ENCODE data around the gene MAMLD1.

Gene MAMLD1

DNA sequence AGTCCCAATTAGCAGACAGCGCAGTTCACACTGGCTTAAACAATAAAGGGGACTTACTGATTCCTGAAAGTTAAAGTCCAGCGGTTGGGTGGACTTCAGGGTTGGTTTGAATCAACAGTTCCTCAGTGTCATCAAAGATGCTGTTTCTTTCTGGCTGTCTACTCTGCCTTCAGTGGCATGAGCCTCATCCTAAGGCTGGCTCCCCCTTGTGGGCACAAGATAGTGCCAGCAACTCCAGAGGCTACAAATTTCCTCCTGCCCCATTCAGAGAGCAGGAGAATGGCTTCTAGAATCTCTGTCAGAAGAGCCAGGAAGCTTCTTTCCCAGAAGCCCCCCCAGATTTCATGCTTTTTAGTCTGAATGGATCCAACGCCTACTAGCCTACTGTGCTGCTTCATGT lies 122.9 kb downstream of the MAMLD1 start:
- H3K27ac ChIP-seq (ENCODE audit: insufficient read depth, low read depth, low read length, poor library complexity, severe bottlenecking): no peak overlapping the region
- H3K27me3 ChIP-seq (ENCODE audit: control insufficient read depth, insufficient read depth, low read length, poor library complexity, severe bottlenecking): no peaks in the 10 kb centered on the region
- no peaks in the 10 kb centered on the region for H3K4me1 ChIP-seq (ENCODE audit: control insufficient read depth, insufficient read depth, low read length)
- 47 to 65% methylated on average over 3 of the region's 3 CpGs for WGBS, 2 experiments
- H3K4me3 ChIP-seq (ENCODE audit: insufficient read depth, low read depth, low read length): no peak overlapping the region
- no peaks in the 10 kb centered on the region for H3K9me3 ChIP-seq (ENCODE audit: control insufficient read depth, low read length)
- no peaks in the 10 kb centered on the region for H3K36me3 ChIP-seq (ENCODE audit: control insufficient read depth, insufficient read depth, low read length)

DNA sequence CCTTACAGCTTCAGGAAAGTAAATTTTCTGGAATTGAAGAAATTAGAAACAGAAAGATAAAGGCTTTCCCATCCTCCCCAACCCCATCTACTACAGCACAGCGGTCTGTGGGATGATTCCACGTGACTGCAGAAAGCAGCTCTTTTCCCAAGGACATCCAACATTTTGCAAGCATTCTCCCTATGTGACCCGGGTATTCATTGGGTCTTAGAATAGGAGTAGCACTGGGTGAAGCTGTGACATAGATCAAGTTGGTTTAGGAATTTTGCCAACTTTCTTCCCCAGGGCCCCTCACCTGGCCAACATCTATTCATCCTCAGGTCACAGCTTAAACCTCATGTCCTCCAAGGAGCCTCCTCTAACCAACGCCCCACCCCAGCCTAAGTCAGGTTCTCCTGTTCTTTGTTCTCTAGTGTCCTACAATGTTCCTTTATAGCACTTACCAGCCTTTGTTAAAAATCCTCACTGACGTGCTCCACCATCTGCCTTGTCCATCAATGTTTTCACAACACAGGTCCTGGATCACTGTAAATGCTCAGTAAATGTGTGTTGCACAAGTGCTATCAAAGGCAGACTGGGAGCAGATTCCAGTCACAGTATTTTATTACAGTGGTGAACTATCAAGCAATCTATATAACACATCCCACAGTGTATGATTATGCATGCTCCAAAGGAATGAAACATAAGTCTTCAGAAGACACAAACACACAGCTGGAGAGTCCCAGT lies 124.4 kb downstream of the MAMLD1 start:
- Histone ChIP-seq H3K9me3 (ENCODE audit: control insufficient read depth, low read length) (no peaks in the 10 kb centered on the region), H3K4me3 (ENCODE audit: insufficient read depth, low read depth, low read length) (no peak overlapping the region), H3K4me1 (ENCODE audit: control insufficient read depth, insufficient read depth, low read length) (no peaks in the 10 kb centered on the region), H3K27me3 (ENCODE audit: control insufficient read depth, insufficient read depth, low read length, poor library complexity, severe bottlenecking) (no peaks in the 10 kb centered on the region), H3K36me3 (ENCODE audit: control insufficient read depth, insufficient read depth, low read length) (no peaks in the 10 kb centered on the region), H3K27ac (ENCODE audit: insufficient read depth, low read depth, low read length, poor library complexity, severe bottlenecking) (no peak overlapping the region)
- WGBS, 2 experiments: 89 to 93% methylated on average over 4 to 5 of the region's 5 CpGs

DNA sequence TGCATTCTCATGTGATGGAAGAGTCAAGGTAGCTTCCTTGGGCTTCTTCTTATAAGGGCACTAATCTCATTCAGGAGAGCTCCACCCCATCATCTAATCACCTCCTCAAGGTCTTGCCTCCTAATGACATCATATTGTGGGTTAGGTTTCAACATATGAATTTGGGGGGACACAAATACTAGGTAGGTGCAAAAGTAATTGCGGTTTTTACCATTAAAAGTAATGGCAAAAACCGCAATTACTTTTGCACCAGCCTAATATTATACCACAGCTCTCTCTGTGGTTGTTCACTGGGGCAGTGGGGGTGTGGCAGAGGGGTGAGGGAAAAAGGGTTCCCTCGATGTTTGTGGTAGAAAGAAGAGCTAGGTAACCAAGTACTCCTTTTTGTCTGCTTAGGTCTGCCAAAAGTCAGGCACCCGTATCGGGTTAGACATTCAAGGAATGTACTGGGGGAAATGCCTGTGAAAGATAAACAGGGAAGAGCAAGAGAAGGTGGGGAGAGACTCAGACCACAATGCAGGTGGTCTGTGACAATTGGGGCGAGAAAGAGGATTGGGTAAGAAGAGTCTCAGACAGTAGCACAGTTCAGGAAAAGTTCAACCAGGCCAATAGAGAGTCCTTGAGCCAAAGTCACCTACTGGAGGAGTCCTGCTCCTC lies 126.4 kb downstream of the MAMLD1 start:
- Histone ChIP-seq H3K27ac (ENCODE audit: insufficient read depth, low read depth, low read length, poor library complexity, severe bottlenecking) (no peak overlapping the region), H3K36me3 (ENCODE audit: control insufficient read depth, insufficient read depth, low read length) (no peaks in the 10 kb centered on the region), H3K4me1 (ENCODE audit: control insufficient read depth, insufficient read depth, low read length) (no peaks in the 10 kb centered on the region), H3K9me3 (ENCODE audit: control insufficient read depth, low read length) (no peaks in the 10 kb centered on the region), H3K4me3 (ENCODE audit: insufficient read depth, low read depth, low read length) (no peak overlapping the region), H3K27me3 (ENCODE audit: control insufficient read depth, insufficient read depth, low read length, poor library complexity, severe bottlenecking) (no peaks in the 10 kb centered on the region)
- WGBS, 2 experiments: 89 to 93% methylated on average over 4 of the region's 6 CpGs

DNA sequence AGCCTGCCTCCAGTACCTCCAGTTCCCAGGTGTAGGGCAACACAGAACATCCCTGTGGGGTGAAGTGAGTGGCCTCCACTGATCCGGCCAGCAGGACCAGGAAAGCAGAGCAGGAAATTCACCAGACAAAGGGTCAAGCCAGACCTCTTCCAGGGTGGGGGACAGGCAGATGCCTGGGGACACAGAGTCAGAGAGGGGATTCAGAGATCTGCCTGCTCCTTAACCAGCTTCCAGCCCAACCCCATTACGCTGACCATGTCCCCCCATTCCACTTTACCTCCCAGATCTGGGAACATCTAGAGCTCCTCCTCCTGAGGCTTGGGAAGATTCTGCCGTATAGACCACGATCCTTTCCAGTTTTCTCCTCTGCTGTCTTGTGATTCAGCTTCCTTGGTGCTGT lies 132.4 kb downstream of the MAMLD1 start:
- Histone ChIP-seq H3K27ac (ENCODE audit: insufficient read depth, low read depth, low read length, poor library complexity, severe bottlenecking) (no peak overlapping the region), H3K4me1 (ENCODE audit: control insufficient read depth, insufficient read depth, low read length) (no peaks in the 10 kb centered on the region), H3K36me3 (ENCODE audit: control insufficient read depth, insufficient read depth, low read length) (no peaks in the 10 kb centered on the region), H3K9me3 (ENCODE audit: control insufficient read depth, low read length) (no peaks in the 10 kb centered on the region), H3K27me3 (ENCODE audit: control insufficient read depth, insufficient read depth, low read length, poor library complexity, severe bottlenecking) (no peaks in the 10 kb centered on the region), H3K4me3 (ENCODE audit: insufficient read depth, low read depth, low read length) (no peak overlapping the region)
- WGBS, 2 experiments: 89% methylated on average over 4 of the region's 4 CpGs

DNA sequence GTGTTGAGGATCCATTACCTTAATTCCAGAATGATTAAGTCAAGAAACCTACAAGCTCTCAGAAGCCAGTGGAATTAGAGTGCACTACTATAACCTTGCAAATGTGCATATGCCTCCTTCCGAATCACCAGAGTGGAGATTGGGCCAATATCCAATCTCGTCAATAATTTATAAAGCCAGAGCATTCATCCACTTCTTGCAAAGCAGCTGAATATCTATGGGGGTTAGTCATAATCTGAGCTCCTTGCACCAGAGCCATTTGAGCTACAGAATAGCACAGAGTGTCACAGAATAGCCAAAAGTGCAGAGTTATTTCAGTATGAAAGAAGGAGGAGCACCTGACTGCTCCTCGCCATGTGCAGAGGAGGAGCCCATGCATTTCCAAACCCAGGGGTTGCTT lies 136.1 kb downstream of the MAMLD1 start:
- 85 to 90% methylated on average over 3 of the region's 3 CpGs for WGBS, 2 experiments
- Histone ChIP-seq H3K4me3 (ENCODE audit: insufficient read depth, low read depth, low read length) (no peak overlapping the region), H3K9me3 (ENCODE audit: control insufficient read depth, low read length) (no peaks in the 10 kb centered on the region), H3K4me1 (ENCODE audit: control insufficient read depth, insufficient read depth, low read length) (no peaks in the 10 kb centered on the region), H3K36me3 (ENCODE audit: control insufficient read depth, insufficient read depth, low read length) (no peaks in the 10 kb centered on the region), H3K27ac (ENCODE audit: insufficient read depth, low read depth, low read length, poor library complexity, severe bottlenecking) (no peak overlapping the region), H3K27me3 (ENCODE audit: control insufficient read depth, insufficient read depth, low read length, poor library complexity, severe bottlenecking) (no peaks in the 10 kb centered on the region)

DNA sequence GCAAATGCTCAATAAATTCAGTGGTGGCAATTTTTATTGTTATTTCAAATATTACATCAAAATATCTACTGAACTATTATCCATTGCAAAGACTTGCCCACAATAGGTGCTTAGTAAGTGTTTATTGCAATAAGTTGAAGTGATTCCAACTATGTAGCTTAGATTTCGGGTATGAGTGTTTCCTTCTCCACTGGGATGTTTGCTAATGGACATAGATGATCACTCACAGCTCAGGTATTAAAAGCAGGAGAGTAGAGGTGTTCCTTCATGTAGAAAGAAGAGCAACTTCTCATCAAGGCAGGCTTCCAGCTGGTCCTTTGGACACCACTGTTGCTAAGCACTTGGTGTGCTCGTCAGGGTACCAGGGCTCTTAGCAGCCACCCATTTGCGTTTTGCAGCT lies 139.0 kb downstream of the MAMLD1 start:
- Histone ChIP-seq H3K27me3 (ENCODE audit: control insufficient read depth, insufficient read depth, low read length, poor library complexity, severe bottlenecking) (no peaks in the 10 kb centered on the region), H3K27ac (ENCODE audit: insufficient read depth, low read depth, low read length, poor library complexity, severe bottlenecking) (no peak overlapping the region)
- 90 to 91% methylated on average over 3 of the region's 3 CpGs for WGBS, 2 experiments

DNA sequence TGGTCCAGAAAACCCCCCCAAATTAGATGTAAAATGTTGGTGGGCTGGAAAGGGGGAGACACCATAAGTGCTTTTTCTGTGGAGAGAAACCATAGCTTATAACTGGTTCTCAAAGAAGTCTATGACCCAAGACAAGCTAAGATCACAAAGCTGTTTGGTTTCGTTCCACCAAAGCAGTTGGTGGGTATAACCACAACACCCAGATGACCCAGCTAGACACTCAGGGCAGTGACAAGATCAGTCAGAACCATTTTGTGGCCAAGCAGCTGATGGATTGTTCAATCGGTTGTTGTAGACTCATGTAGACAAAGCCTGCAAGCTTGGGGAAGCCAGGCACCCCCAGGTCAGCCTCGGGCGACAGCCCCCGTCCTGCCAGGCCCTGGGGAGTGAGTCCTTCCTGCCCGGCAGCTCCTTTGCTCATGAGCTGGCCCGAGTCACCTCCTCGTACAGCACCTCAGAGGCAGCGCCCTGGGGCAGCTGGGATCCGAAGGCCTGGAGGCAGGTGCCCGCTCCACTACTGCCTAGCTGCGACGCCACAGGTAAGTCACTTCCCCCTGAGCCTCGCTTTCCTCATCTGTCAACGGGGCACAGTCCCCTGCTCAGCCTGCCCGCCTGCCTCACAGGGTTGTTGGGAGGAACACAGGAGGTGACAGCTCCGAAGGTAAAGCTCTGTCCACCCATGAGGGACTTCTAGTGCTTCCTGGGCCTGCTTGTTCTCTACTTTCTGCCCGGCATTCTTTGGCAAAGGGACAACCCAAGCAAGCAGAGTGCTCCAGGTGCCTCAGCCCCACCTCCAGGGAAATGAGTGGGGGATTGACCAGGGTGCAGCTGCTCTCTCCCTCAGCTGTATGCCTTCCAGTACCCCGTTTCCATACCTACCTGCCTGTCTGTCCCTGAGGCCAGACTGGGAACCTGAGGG lies 140.1 kb downstream of the MAMLD1 start:
- 94 to 95% methylated on average over 19 of the region's 19 CpGs for WGBS, 2 experiments
- Histone ChIP-seq H3K27me3 (ENCODE audit: control insufficient read depth, insufficient read depth, low read length, poor library complexity, severe bottlenecking) (no peaks in the 10 kb centered on the region), H3K27ac (ENCODE audit: insufficient read depth, low read depth, low read length, poor library complexity, severe bottlenecking) (no peak overlapping the region), H3K4me1 (ENCODE audit: control insufficient read depth, insufficient read depth, low read length) (no peaks in the 10 kb centered on the region), H3K4me3 (ENCODE audit: insufficient read depth, low read depth, low read length) (no peak overlapping the region), H3K36me3 (ENCODE audit: control insufficient read depth, insufficient read depth, low read length) (no peaks in the 10 kb centered on the region), H3K9me3 (ENCODE audit: control insufficient read depth, low read length) (no peaks in the 10 kb centered on the region)

More for the DNA sequence above, 139.0 kb downstream of the MAMLD1 start:
- H3K9me3 ChIP-seq (ENCODE audit: control insufficient read depth, low read length): no peaks in the 10 kb centered on the region
- no peaks in the 10 kb centered on the region for H3K36me3 ChIP-seq (ENCODE audit: control insufficient read depth, insufficient read depth, low read length)
- no peaks in the 10 kb centered on the region for H3K4me1 ChIP-seq (ENCODE audit: control insufficient read depth, insufficient read depth, low read length)
- H3K4me3 ChIP-seq (ENCODE audit: insufficient read depth, low read depth, low read length): no peak overlapping the region

DNA sequence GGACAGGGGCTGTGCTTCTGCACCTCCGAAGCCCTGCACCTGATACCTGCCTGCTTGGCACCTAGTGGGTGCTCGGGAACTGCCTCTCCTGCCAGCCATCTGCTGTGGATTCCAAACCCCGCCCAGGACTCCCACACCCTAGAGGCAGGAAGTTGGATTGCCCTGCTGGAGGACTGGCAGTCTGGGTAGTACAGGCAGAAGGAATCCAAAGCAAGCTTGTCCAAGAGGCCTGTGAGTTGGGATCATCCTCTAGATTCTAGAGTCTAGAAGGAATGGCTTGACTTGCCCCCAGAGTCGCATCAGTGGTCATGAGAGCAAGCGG lies 140.7 kb downstream of the MAMLD1 start:
- no peaks in the 10 kb centered on the region for H3K4me1 ChIP-seq (ENCODE audit: control insufficient read depth, insufficient read depth, low read length)
- H3K36me3 ChIP-seq (ENCODE audit: control insufficient read depth, insufficient read depth, low read length): no peaks in the 10 kb centered on the region
- 91 to 92% methylated on average over 5 of the region's 5 CpGs for WGBS, 2 experiments
- H3K4me3 ChIP-seq (ENCODE audit: insufficient read depth, low read depth, low read length): no peak overlapping the region
- H3K27ac ChIP-seq (ENCODE audit: insufficient read depth, low read depth, low read length, poor library complexity, severe bottlenecking): no peak overlapping the region
- no peaks in the 10 kb centered on the region for H3K27me3 ChIP-seq (ENCODE audit: control insufficient read depth, insufficient read depth, low read length, poor library complexity, severe bottlenecking)
- no peaks in the 10 kb centered on the region for H3K9me3 ChIP-seq (ENCODE audit: control insufficient read depth, low read length)

DNA sequence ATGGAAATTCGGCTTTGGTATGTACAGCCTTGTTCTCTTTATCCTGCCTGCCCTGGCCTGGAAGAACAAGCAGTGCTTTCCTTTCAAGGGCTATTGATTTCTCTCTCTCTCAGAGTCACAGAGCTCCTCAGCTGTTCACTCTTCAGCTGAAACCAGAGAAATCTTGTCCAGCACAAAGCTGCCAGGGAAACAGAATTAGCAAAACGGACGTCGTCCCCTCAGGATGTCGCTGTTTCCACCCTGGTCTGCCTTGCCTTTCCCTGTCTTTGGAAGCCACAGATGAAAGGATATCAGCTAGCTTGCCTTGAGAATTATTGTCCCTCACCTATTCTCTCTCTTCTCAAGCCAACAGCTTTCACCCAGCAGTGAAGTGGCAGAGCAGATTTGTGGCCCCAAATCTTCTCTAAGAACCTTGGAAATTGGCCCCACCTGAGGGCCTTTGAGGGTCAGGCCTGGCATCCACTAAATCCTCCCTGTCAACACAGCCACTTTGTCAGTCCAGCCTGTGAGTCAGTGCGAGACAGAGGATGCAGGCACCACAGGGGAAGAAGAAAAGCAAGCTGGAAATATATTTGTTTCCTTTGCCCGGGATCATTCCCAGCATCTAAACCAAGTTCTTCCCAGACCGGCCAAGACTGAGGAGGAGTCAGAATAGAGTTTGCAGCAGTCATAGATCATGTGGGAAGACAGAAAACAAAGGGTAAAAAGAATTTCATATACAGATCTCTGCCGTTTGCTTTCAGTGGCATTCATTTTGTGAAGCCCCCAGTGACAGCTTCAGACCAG lies 141.5 kb downstream of the MAMLD1 start:
- Histone ChIP-seq H3K9me3 (ENCODE audit: control insufficient read depth, low read length) (no peaks in the 10 kb centered on the region), H3K4me3 (ENCODE audit: insufficient read depth, low read depth, low read length) (no peak overlapping the region), H3K4me1 (ENCODE audit: control insufficient read depth, insufficient read depth, low read length) (no peaks in the 10 kb centered on the region), H3K27me3 (ENCODE audit: control insufficient read depth, insufficient read depth, low read length, poor library complexity, severe bottlenecking) (no peaks in the 10 kb centered on the region), H3K27ac (ENCODE audit: insufficient read depth, low read depth, low read length, poor library complexity, severe bottlenecking) (no peak overlapping the region), H3K36me3 (ENCODE audit: control insufficient read depth, insufficient read depth, low read length) (no peaks in the 10 kb centered on the region)
- WGBS, 2 experiments: 79 to 85% methylated on average over 9 of the region's 9 CpGs

Data from ectodermal cell (in vitro differentiated cells).